Nephron (organoid): ENCODE data around the gene JUNB.
A peak's percentile ranks its signal among the peaks of the same experiment; 100 is the strongest.

ENCODE experiments used
- H3K27ac Mint-ChIP-seq, 3 experiments: 2 replicates each; pipeline ENCODE4 v1.8.0; 2020; ENCODE audit warnings: mixed read lengths in 3 of 3, mild to moderate bottlenecking in 2 of 3, moderate library complexity in 1 of 3
- H3K27me3 Mint-ChIP-seq: 2 replicates; pipeline ENCODE4 v1.8.0; 2021; ENCODE audit warnings: low read depth, mild to moderate bottlenecking, moderate library complexity, mixed read lengths
- H3K36me3 Mint-ChIP-seq: 2 replicates; pipeline ENCODE4 v1.8.0; 2020; ENCODE audit warnings: low read depth, mixed read lengths
- H3K4me1 Mint-ChIP-seq: 2 replicates; pipeline ENCODE4 v1.8.0; 2020; ENCODE audit warnings: mixed read lengths
- H3K4me3 Mint-ChIP-seq, 3 experiments: 2 replicates each; pipeline ENCODE4 v1.8.0; 2020; ENCODE audit warnings: mild to moderate bottlenecking in 3 of 3, mixed read lengths in 3 of 3, moderate library complexity in 2 of 3
- H3K9me3 Mint-ChIP-seq: 2 replicates; pipeline ENCODE4 v1.8.0; 2020; ENCODE audit warnings: mixed read lengths
- CTCF ChIP-seq, 3 experiments: fragments of 200-600 bp; sonication (generic); IDR thresholded peaks; one replicate each; pipeline ENCODE4 v1.5.0; 2021; ENCODE audit warnings: antibody characterized with exemption in 3 of 3; ENCODE audit not compliant: unreplicated experiment in 3 of 3

Gene JUNB

GRCh38 chr19:12769689-12770088, 21.6 kb upstream of the JUNB start:
- Mint-ChIP-seq H3K4me1 (peaks cover 17% of the 10 kb centered on the region), H3K27me3 (peaks cover 4% of the 10 kb centered on the region)

GRCh38 chr19:12770922-12771321, 20.4 kb upstream of the JUNB start:
- peaks cover 4% of the 10 kb centered on the region for H3K36me3 Mint-ChIP-seq
- H3K27me3 Mint-ChIP-seq: peaks cover 4% of the 10 kb centered on the region
- H3K4me1 Mint-ChIP-seq: peaks cover 17% of the 10 kb centered on the region
- no peak overlapping the region for H3K27ac Mint-ChIP-seq
- no peak for TF ChIP-seq CTCF (IDR thresholded peaks at IDR 0.05; ENCODE audit: unreplicated experiment in 3 of 3)
- no peaks in the 10 kb centered on the region for H3K9me3 Mint-ChIP-seq
- H3K4me3 Mint-ChIP-seq: no peak overlapping the region

More at GRCh38 chr19:12769689-12770088, 21.6 kb upstream of the JUNB start:
- H3K4me3 Mint-ChIP-seq: peak overlapping the region; percentile 1 to 23 (median 17)
- H3K36me3 Mint-ChIP-seq: peaks cover 13% of the 10 kb centered on the region
- H3K9me3 Mint-ChIP-seq: no peaks in the 10 kb centered on the region
- peak overlapping the region in 1 of 3 experiments; percentile 38 for H3K27ac Mint-ChIP-seq
- no peak for TF ChIP-seq CTCF (IDR thresholded peaks at IDR 0.05; ENCODE audit: unreplicated experiment in 3 of 3)

GRCh38 chr19:12772323-12772722, 19.0 kb upstream of the JUNB start:
- H3K4me3 Mint-ChIP-seq: no peak overlapping the region
- H3K4me1 Mint-ChIP-seq: peaks cover 19% of the 10 kb centered on the region
- no peaks in the 10 kb centered on the region for H3K36me3 Mint-ChIP-seq
- H3K27ac Mint-ChIP-seq: no peak overlapping the region
- H3K9me3 Mint-ChIP-seq: no peaks in the 10 kb centered on the region
- TF ChIP-seq CTCF (IDR thresholded peaks at IDR 0.05; ENCODE audit: unreplicated experiment in 3 of 3): no peak
- peaks cover 4% of the 10 kb centered on the region for H3K27me3 Mint-ChIP-seq

- peaks cover 4% of the 10 kb centered on the region for H3K27me3 Mint-ChIP-seq
- peak overlapping the region; percentile 58 to 76 (median 72) for H3K4me3 Mint-ChIP-seq
- H3K4me1 Mint-ChIP-seq: peaks cover 27% of the 10 kb centered on the region
- H3K36me3 Mint-ChIP-seq: no peaks in the 10 kb centered on the region
- peak in 2 of 3 experiments; percentile 21 to 27 for TF ChIP-seq CTCF (IDR thresholded peaks at IDR 0.05; ENCODE audit: unreplicated experiment in 3 of 3)
- peak overlapping the region in 2 of 3 experiments; percentile 34 to 45 for H3K27ac Mint-ChIP-seq
- no peaks in the 10 kb centered on the region for H3K9me3 Mint-ChIP-seq
Observed at GRCh38 chr19:12773571-12773970, 17.7 kb upstream of the JUNB start.

- peaks cover 33% of the 10 kb centered on the region for H3K4me1 Mint-ChIP-seq
- no peaks in the 10 kb centered on the region for H3K36me3 Mint-ChIP-seq
- peaks cover 4% of the 10 kb centered on the region for H3K27me3 Mint-ChIP-seq
- TF ChIP-seq CTCF (IDR thresholded peaks at IDR 0.05; ENCODE audit: unreplicated experiment in 3 of 3): no peak
- H3K27ac Mint-ChIP-seq: peak within 1 kb of the TSS in 1 of 3 experiments; percentile 96
- H3K4me3 Mint-ChIP-seq: peak within 1 kb of the TSS; percentile 83 to 85 (median 84)
- no peaks in the 10 kb centered on the region for H3K9me3 Mint-ChIP-seq
Observed at GRCh38 chr19:12774588-12775555, 16.4 kb upstream of the JUNB start, which contains the start of gene HOOK2. Gene HOOK2 (minus strand): TSS chr19:12775552. CDS start chr19:12775449, 103 bp downstream.
